Measurements from ENCODE around the gene RAD9A. TPM values are rescaled to one million over a fixed set of nuclear protein-coding genes. Genes with fewer than 3 reads are reported as not detected.
A peak's percentile ranks its signal among the peaks of the same experiment; 100 is the strongest.

RAD9A gene
- total and polyA plus RNA-seq, 2 experiments from 2014 or later = 13.9 to 17.0 TPM

- H2AFZ ChIP-seq = no peak overlapping the region
- no peak overlapping the region for H3K4me3 Mint-ChIP-seq
- no peak overlapping the region for H3K27ac ChIP-seq (ENCODE audit: low read depth)
- TF ChIP-seq POLR2AphosphoS5 (IDR thresholded peaks at IDR 0.05; ENCODE audit: low read depth) (no peak), CREB1 (CRISPR knock-in tag; IDR thresholded peaks at IDR 0.05; ENCODE audit: low read depth) (no peak)
- H3K4me3 ChIP-seq = no peak overlapping the region
- ATAC-seq (no peak), DNase-seq (ENCODE audit: low spot score) (no peak)
- H3K36me3 Mint-ChIP-seq (ENCODE audit: low read depth) = peaks cover 25% of the 10 kb centered on the region
- no peak overlapping the region for H3K4me2 ChIP-seq
- H3K79me2 ChIP-seq (replicated peaks; ENCODE audit: insufficient read depth) = no peaks in the 10 kb centered on the region
- H3K36me3 ChIP-seq (ENCODE audit: insufficient read depth) = 0 out of 2 replicates have a peak, but pooled peaks cover 3% of the 10 kb centered on the region
- H3K4me1 Mint-ChIP-seq = peaks cover 22% of the 10 kb centered on the region
- H3K27me3 Mint-ChIP-seq (ENCODE audit: insufficient read depth, low read depth, poor library complexity) = peaks cover 20% of the 10 kb centered on the region
- H3K4me1 ChIP-seq (ENCODE audit: insufficient read depth) = peaks cover 17% of the 10 kb centered on the region
- H4K20me1 ChIP-seq (replicated peaks; ENCODE audit: insufficient read depth) = no peaks in the 10 kb centered on the region
- no peaks in the 10 kb centered on the region for H3K27me3 ChIP-seq (ENCODE audit: insufficient read depth)
- H3K27ac Mint-ChIP-seq = no peak overlapping the region
- H3K9me2 ChIP-seq (ENCODE audit: insufficient read depth) = no peaks in the 10 kb centered on the region
- H3F3A ChIP-seq (replicated peaks; ENCODE audit: low read depth) = 0 out of 2 replicates have a peak, but pooled peaks cover 16% of the 10 kb centered on the region
- no peaks in the 10 kb centered on the region for H3K9me3 Mint-ChIP-seq
Measured at GRCh38 chr11:67441098-67441563, 49.3 kb downstream of the RAD9A start.

DNA sequence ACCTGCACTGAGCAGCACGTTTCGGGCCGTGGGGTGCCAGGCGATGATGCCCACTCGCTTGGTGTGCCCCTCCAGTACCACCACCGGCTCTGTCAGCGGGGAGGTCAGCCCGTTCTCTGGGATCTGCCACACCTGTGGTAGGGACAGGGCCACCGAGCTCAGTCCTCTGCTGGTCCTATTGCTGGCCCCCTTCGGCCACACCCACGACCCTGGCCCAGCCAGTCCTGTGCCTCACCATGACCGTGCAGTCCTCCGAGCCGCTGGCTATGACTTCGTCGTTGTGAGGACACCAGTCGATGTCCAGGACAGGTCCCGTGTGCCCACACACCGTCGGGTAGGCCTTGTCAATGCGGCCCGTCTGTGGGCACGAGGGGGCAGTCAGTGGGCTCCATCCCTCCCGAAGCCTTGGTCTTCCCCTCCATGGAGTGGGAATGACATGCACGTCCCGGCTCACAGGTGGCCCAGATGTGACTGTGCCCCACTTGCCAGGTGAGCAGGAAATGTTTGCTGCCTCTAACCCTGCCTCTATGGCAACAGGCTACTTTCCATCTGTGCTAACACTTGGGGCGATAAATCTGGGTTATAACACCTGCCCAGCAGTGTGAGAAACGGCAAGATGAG is 50.1 kb downstream of the RAD9A start:
- Mint-ChIP-seq H3K4me1 (peaks cover 17% of the 10 kb centered on the region), H3K9me3 (no peaks in the 10 kb centered on the region), H3K36me3 (ENCODE audit: low read depth) (peaks cover 25% of the 10 kb centered on the region), H3K4me3 (peak overlapping the region; percentile 88), H3K27me3 (ENCODE audit: insufficient read depth, low read depth, poor library complexity) (peaks cover 19% of the 10 kb centered on the region), H3K27ac (no peak overlapping the region)
- Histone ChIP-seq H3K27me3 (ENCODE audit: insufficient read depth) (no peaks in the 10 kb centered on the region), H3K9me2 (ENCODE audit: insufficient read depth) (no peaks in the 10 kb centered on the region), H3F3A (replicated peaks; ENCODE audit: low read depth) (0 out of 2 replicates have a peak, but pooled peaks cover 16% of the 10 kb centered on the region), H3K4me2 (no peak overlapping the region), H3K4me3 (no peak overlapping the region), H3K27ac (ENCODE audit: low read depth) (no peak overlapping the region), H2AFZ (no peak overlapping the region), H3K36me3 (ENCODE audit: insufficient read depth) (0 out of 2 replicates have a peak, but pooled peaks cover 3% of the 10 kb centered on the region), H4K20me1 (replicated peaks; ENCODE audit: insufficient read depth) (no peaks in the 10 kb centered on the region), H3K4me1 (ENCODE audit: insufficient read depth) (peaks cover 14% of the 10 kb centered on the region; the same call in 1 of the 2 replicates), H3K79me2 (replicated peaks; ENCODE audit: insufficient read depth) (no peaks in the 10 kb centered on the region)
- DNase-seq (ENCODE audit: low spot score) (no peak), ATAC-seq (no peak)
- TF ChIP-seq EZH2 (IDR thresholded peaks at IDR 0.05; ENCODE audit: low read depth, unreplicated experiment) (no peak), ZNF114 (CRISPR knock-in tag; IDR thresholded peaks at IDR 0.05) (no peak), ZNF462 (CRISPR knock-in tag; IDR thresholded peaks at IDR 0.05) (no peak), EZH2phosphoT487 (IDR thresholded peaks at IDR 0.05; ENCODE audit: unreplicated experiment) (no peak), POLR2AphosphoS5 (IDR thresholded peaks at IDR 0.05; ENCODE audit: low read depth) (no peak), ZNF331 (CRISPR knock-in tag; IDR thresholded peaks at IDR 0.05; ENCODE audit: low read depth) (no peak), ETS1 (IDR thresholded peaks at IDR 0.05) (no peak), CREB1 (CRISPR knock-in tag; IDR thresholded peaks at IDR 0.05; ENCODE audit: low read depth) (no peak)
- TF ChIP-seq, protein P1, sequence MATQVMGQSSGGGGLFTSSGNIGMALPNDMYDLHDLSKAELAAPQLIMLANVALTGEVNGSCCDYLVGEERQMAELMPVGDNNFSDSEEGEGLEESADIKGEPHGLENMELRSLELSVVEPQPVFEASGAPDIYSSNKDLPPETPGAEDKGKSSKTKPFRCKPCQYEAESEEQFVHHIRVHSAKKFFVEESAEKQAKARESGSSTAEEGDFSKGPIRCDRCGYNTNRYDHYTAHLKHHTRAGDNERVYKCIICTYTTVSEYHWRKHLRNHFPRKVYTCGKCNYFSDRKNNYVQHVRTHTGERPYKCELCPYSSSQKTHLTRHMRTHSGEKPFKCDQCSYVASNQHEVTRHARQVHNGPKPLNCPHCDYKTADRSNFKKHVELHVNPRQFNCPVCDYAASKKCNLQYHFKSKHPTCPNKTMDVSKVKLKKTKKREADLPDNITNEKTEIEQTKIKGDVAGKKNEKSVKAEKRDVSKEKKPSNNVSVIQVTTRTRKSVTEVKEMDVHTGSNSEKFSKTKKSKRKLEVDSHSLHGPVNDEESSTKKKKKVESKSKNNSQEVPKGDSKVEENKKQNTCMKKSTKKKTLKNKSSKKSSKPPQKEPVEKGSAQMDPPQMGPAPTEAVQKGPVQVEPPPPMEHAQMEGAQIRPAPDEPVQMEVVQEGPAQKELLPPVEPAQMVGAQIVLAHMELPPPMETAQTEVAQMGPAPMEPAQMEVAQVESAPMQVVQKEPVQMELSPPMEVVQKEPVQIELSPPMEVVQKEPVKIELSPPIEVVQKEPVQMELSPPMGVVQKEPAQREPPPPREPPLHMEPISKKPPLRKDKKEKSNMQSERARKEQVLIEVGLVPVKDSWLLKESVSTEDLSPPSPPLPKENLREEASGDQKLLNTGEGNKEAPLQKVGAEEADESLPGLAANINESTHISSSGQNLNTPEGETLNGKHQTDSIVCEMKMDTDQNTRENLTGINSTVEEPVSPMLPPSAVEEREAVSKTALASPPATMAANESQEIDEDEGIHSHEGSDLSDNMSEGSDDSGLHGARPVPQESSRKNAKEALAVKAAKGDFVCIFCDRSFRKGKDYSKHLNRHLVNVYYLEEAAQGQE (IDR thresholded peaks at IDR 0.05; ENCODE audit: unreplicated experiment) = no peak

All from GM23338 (cell line).